NCI-H2196 treated with DMSO at 0.1 percent for 48 hours (cell line): ENCODE measurements around the gene ALG9.
"Not testable (repeated sequence)": the region's sequence is repeated elsewhere in the genome, so short reads cannot be mapped to it uniquely, and the experiment has no call there.

Experiments
- DNase-seq: peaks from one replicate; lab custom pipeline; 2025; ENCODE audit not compliant: unreplicated experiment; lab: John Stamatoyannopoulos, UW

ALG9 gene

GRCh38 chr11:111870886-111871692 lies at the start of gene ALG9:
Gene ALG9 (minus strand): TSS chr11:111871581. CDS start chr11:111871482, 99 bp downstream.
- DNase-seq, result peak; percentile 58

- no peak for DNase-seq
These were observed 49.5 kb upstream of the ALG9 start for GRCh38 chr11:111920908-111921307.

- DNase-seq, result peak; percentile 93
These were observed 47.2 kb upstream of the ALG9 start, which contains the start of gene C11orf52 for GRCh38 chr11:111918390-111919256. Gene C11orf52 (plus strand): TSS chr11:111918913. CDS start chr11:111918973, 60 bp downstream.

- no peak for DNase-seq
These were observed 46.4 kb upstream of the ALG9 start for GRCh38 chr11:111917788-111918187.

- no peak for DNase-seq
These were observed 45.9 kb upstream of the ALG9 start for GRCh38 chr11:111917312-111917711.

GRCh38 chr11:111916768-111917167 lies 45.4 kb upstream of the ALG9 start:
- DNase-seq, result no peak

- no peak for DNase-seq
These were observed 42.6 kb upstream of the ALG9 start for GRCh38 chr11:111913997-111914396.

GRCh38 chr11:111913031-111913861 lies 41.9 kb upstream of the ALG9 start:
- DNase-seq, result no peak

- DNase-seq, result no peak
These were observed 41.2 kb upstream of the ALG9 start, which contains the start of gene HSPB2 for GRCh38 chr11:111912535-111912934. Gene HSPB2 (plus strand): TSS chr11:111912734. CDS start chr11:111912830, 96 bp downstream.

- no peak for DNase-seq
These were observed 40.4 kb upstream of the ALG9 start, which contains the start of gene CRYAB for GRCh38 chr11:111911563-111912401. Gene CRYAB (minus strand): TSS chr11:111911770. CDS start chr11:111911724, 46 bp downstream.

- no peak for DNase-seq
These were observed 39.5 kb upstream of the ALG9 start for GRCh38 chr11:111910676-111911562.

GRCh38 chr11:111909378-111909777 lies 38.0 kb upstream of the ALG9 start:
- no peak for DNase-seq

GRCh38 chr11:111908639-111909305 lies 37.4 kb upstream of the ALG9 start:
- no peak for DNase-seq

GRCh38 chr11:111906680-111907079 lies 35.3 kb upstream of the ALG9 start:
- DNase-seq, result no peak

GRCh38 chr11:111905411-111905810 lies 34.0 kb upstream of the ALG9 start:
- no peak for DNase-seq

GRCh38 chr11:111886844-111887243 lies 15.5 kb upstream of the ALG9 start:
- DNase-seq, result no peak

- DNase-seq, result no peak
These were observed 14.7 kb upstream of the ALG9 start for GRCh38 chr11:111886032-111886431.

GRCh38 chr11:111885053-111885452 lies 13.7 kb upstream of the ALG9 start:
- DNase-seq, result not testable (repeated sequence)
